Gastrocnemius medialis (tissue), 4 donors: ENCODE data around the gene ICE1. TPM values are rescaled to one million over a fixed set of nuclear protein-coding genes. Genes with fewer than 3 reads are reported as not detected.

Experiments
- ATAC-seq, 2 donors: fragments of 150-250 bp; one replicate each; pipeline ENCODE4 v1.9.1; 2016
- DNase-seq, 2 donors: peaks; one replicate each; pipeline ENCODE4 v3.0.0-alpha.2; 2019
- H3K27ac ChIP-seq, 4 donors: fragments of 200-600 bp; sonication (generic); 1 replicate in 1 of 4; 2 replicates in 3 of 4; pipeline ENCODE4 v1.5.1; 2016 to 2018; ENCODE audit warnings: mild to moderate bottlenecking in 2 of 4, moderate library complexity in 1 of 4
- H3K27me3 ChIP-seq, 3 donors: fragments of 200-600 bp; sonication (generic) in 2 of 3; 1 replicate in 1 of 3; 2 replicates in 2 of 3; pipeline versions ENCODE4 v1.5.1 to v1.6.0; 2016 to 2019; ENCODE audit warnings: mild to moderate bottlenecking in 1 of 3, moderate library complexity in 1 of 3
- H3K36me3 ChIP-seq, 2 donors: fragments of 200-600 bp; sonication (generic) in 1 of 2; one replicate each; pipeline ENCODE4 v1.5.1; 2017 to 2018
- H3K4me1 ChIP-seq, 2 donors: fragments of 200-600 bp; sonication (generic) in 1 of 2; one replicate each; pipeline ENCODE4 v1.5.1; 2016 to 2017; ENCODE audit warnings: mild to moderate bottlenecking in 2 of 2
- H3K4me3 ChIP-seq, 4 donors: fragments of 200-600 bp; sonication (generic) in 3 of 4; 1 replicate in 1 of 4; 2 replicates in 3 of 4; pipeline ENCODE4 v1.5.1; 2016 to 2019; ENCODE audit warnings: mild to moderate bottlenecking in 2 of 4
- H3K9me3 ChIP-seq, 3 donors: fragments of 200-600 bp; sonication (generic) in 2 of 3; 1 replicate in 1 of 3; 2 replicates in 2 of 3; pipeline ENCODE4 v1.5.1; 2016 to 2019
- POLR2A ChIP-seq, 2 donors: fragments of 450-650 bp; IDR thresholded peaks; one replicate each; pipeline ENCODE4 v1.6.1; 2017; ENCODE audit warnings: antibody characterized with exemption in 2 of 2, mild to moderate bottlenecking in 2 of 2, moderate library complexity in 2 of 2
- in situ Hi-C, 4 donors: fragments of 200-750 bp; cut with MboI; loops; one replicate each; pipeline versions ENCODE4 v1.15.0 to v1.8.0; 2017; ENCODE audit warnings: low sequenced_read_pairs in 4 of 4
- intact Hi-C: fragments of 100-400 bp; cut with DNase I; formaldehyde crosslinking; loops from one replicate; pipeline ENCODE4 v1.15.1; 2023; ENCODE audit warnings: low total_unique reads
- total RNA-seq, 4 donors: library from RNA; depleted of rRNA; stranded (reverse); fragments of >200 nt; gene quantifications; one replicate each; pipeline versions ENCODE4 v1.1.0 to v1.2.3, GENCODE V29; 2016
- TF ChIP-seq, protein P1 (sequence below), 5 experiments: fragments of 450-650 bp in 3 of 5; fragments of 200-600 bp in 2 of 5; sonication (generic) in 2 of 5; IDR thresholded peaks in 4 of 5; conservative IDR thresholded peaks in 1 of 5; 1 replicate in 4 of 5; 2 replicates in 1 of 5; pipeline ENCODE4 v1.5.1; 2016 to 2019; ENCODE audit warnings: antibody characterized with exemption in 5 of 5, mild to moderate bottlenecking in 3 of 5, moderate library complexity in 3 of 5

Gene ICE1
- total RNA-seq, 4 donors from 2014 or later, result 24.9 to 34.7 (median 32.7) TPM

DNA sequence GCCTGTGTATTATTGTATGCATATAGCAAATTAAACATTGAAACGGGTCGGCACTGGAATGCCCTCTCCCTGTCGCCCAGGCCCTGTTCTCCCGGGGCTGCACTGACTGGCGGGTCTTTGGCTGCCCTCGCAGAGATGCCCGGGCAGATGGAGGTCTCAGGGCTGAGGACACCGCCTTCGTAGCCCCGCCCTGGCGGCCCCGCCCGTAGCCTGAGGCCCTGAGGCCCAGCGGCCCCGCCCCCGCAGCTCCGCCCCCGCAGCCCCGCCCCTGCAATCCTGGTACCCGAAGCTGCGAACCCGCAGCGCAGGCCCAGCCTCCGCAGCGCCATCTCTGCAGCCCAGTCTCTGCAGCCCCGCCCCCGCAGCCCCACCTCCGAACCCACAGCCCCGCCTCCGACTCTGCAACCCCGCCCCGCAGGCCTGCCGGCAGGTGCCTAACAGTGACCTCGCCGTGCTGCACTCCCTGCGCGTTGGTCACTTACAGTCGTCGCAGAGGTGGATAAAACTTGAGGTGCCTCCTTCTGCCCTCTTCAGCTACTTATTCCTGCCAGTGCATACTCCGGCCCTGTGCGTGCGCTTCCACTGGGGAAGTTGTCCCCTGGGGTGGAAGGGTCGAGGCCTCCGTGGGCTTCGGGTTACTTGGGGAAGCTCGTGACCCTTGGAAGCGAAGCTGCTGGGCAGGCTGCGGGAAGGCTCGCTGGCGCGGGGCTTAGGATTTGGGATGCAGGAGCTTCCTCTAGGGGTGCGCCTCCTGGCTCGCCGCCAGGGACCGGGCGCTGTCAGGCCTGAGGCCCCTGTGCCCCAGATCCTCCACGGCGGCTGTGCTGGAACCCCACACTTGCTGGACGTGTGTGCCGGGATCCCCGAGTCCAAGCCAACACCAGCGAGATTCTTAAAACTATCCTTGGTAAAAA, 72.3 kb downstream of the ICE1 start:
- intact Hi-C loops, result loop anchor here (5.0 to 10.0 kb wide), 4 partner anchors 160 to 1140 kb away; partner anchors contain the start of genes MED10, NSUN2 and SRD5A1

DNA sequence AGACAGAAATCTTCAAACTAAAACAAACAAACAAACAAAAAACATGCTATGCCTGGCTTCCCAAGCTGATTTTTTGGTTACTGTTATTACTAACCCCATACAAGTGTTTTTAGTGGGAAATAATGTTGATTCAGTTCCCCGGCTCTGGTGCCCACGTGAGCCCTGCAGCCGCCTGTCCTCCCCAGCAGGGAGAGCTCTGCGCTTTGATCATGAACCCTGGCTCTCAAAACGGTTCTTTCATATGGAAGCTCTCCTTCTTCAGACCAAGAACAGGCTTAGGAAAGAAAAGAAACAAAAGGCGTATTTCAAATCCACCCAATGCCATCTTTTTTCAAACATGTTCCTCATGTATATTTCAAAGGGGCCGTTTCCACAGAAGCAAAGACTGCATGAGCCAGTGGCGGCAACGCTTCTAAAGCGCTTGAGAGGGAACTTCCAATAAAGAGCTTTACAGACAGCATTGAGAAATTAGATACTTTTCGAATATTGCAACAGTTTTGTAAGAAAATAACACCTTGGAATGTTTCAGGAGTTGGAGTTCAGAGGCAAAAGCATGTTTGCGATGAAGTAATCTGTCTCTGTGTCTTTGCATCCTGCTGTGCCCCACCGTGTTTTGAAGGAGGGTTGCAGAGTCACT, 74.8 kb downstream of the ICE1 start:
- H3K27me3 ChIP-seq, result no peaks in the 10 kb centered on the region
- peaks cover 4 to 6% of the 10 kb centered on the region in 2 donors for H3K4me1 ChIP-seq
- no peaks in the 10 kb centered on the region for H3K9me3 ChIP-seq
- DNase-seq (peak in 1 of 2 donors; percentile 42), ATAC-seq (peak; percentile 59 to 64)
- H3K4me3 ChIP-seq, result no peak overlapping the region
- intact Hi-C loops (loop anchor here (1.0 to 10.0 kb wide), 3 partner anchors 158 to 1138 kb away; partner anchors contain the start of genes NSUN2 and SRD5A1), in situ Hi-C loops (loop anchor here in 2 of 4 donors (25.0 kb wide), 1 partner anchor 1090 kb away; no protein-coding TSS in a partner anchor)
- no peaks in the 10 kb centered on the region for H3K36me3 ChIP-seq
- H3K27ac ChIP-seq, result no peak overlapping the region
- TF ChIP-seq, protein P1, sequence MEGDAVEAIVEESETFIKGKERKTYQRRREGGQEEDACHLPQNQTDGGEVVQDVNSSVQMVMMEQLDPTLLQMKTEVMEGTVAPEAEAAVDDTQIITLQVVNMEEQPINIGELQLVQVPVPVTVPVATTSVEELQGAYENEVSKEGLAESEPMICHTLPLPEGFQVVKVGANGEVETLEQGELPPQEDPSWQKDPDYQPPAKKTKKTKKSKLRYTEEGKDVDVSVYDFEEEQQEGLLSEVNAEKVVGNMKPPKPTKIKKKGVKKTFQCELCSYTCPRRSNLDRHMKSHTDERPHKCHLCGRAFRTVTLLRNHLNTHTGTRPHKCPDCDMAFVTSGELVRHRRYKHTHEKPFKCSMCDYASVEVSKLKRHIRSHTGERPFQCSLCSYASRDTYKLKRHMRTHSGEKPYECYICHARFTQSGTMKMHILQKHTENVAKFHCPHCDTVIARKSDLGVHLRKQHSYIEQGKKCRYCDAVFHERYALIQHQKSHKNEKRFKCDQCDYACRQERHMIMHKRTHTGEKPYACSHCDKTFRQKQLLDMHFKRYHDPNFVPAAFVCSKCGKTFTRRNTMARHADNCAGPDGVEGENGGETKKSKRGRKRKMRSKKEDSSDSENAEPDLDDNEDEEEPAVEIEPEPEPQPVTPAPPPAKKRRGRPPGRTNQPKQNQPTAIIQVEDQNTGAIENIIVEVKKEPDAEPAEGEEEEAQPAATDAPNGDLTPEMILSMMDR (IDR thresholded peaks at IDR 0.05 in 4 of 5, conservative IDR thresholded peaks at IDR 0.05 in 1 of 5), result peak; percentile 49 to 77 (median 51)
- TF ChIP-seq POLR2A (IDR thresholded peaks at IDR 0.05), result no peak

More for the DNA sequence above, 72.3 kb downstream of the ICE1 start:
- H3K36me3 ChIP-seq, result peaks cover 0 to 5% of the 10 kb centered on the region in 2 donors
- H3K9me3 ChIP-seq, result no peaks in the 10 kb centered on the region
- no peaks in the 10 kb centered on the region for H3K27me3 ChIP-seq
- peak; percentile 52 to 80 for DNase-seq
- ATAC-seq, result peak; percentile 33 to 52
- in situ Hi-C loops, result loop anchor here in 2 of 4 donors (25.0 kb wide), 1 partner anchor 1093 kb away; no protein-coding TSS in a partner anchor
- peaks cover 15 to 18% of the 10 kb centered on the region in 2 donors for H3K4me1 ChIP-seq
- TF ChIP-seq POLR2A (IDR thresholded peaks at IDR 0.05), result no peak
- TF ChIP-seq, protein P1 (IDR thresholded peaks at IDR 0.05 in 4 of 5, conservative IDR thresholded peaks at IDR 0.05 in 1 of 5), result no peak
- H3K27ac ChIP-seq, result peak overlapping the region in 3 of 4 donors; percentile 23 to 67 (median 40)
- H3K4me3 ChIP-seq, result peak overlapping the region; percentile 22 to 59 (median 38)

DNA sequence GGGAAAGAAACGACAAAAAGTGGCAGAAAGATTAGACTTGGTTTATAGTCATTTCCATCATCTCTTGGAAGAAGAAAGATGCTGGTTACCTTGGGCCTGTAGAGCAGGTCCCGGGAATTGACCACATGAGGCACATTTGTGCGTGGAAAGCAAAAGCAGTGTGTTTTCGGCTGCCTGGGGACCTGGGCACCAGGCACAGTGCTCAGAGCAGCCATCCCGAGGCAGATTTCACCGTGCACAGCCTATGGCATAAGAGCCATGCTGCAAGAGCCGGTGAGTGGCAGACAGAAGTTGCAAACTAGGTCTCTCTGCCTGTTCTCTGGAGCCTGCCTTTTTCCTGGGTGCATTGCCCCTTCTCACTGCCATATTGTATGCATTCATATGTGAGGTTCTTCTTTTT, 77.0 kb downstream of the ICE1 start:
- peaks cover 2 to 4% of the 10 kb centered on the region in 2 donors for H3K4me1 ChIP-seq
- DNase-seq, result no peak
- H3K27ac ChIP-seq, result no peak overlapping the region
- no peaks in the 10 kb centered on the region for H3K27me3 ChIP-seq
- no peaks in the 10 kb centered on the region for H3K9me3 ChIP-seq
- ATAC-seq, result no peak
- H3K4me3 ChIP-seq, result no peak overlapping the region
- H3K36me3 ChIP-seq, result no peaks in the 10 kb centered on the region
- in situ Hi-C loops, result loop anchor here in 2 of 4 donors (25.0 kb wide), 1 partner anchor 1088 kb away; no protein-coding TSS in a partner anchor
- intact Hi-C loops, result loop anchor here (10.0 kb wide), 2 partner anchors 155 to 1135 kb away; partner anchors contain the start of genes NSUN2 and SRD5A1
- TF ChIP-seq, protein P1 (IDR thresholded peaks at IDR 0.05 in 4 of 5, conservative IDR thresholded peaks at IDR 0.05 in 1 of 5), result no peak
- no peak for TF ChIP-seq POLR2A (IDR thresholded peaks at IDR 0.05)

DNA sequence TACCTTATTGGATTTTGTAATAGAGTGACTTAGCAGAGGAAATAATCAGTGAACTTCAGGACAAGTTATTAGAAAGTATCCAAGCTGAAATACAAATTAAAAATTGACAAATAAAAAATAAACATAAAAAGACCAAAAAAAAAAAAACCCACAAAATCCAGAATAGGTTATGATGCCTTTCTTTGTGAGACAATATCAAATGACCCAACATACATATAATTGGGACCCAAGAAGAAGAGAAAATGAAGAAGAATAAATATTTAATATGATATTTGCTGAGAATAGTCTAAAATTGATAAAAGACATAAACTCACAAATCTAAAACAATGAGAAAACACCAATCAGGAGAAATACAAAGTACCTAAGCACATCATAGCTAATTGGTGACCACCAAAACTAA, 81.8 kb downstream of the ICE1 start:
- Histone ChIP-seq H3K36me3 (no peaks in the 10 kb centered on the region), H3K27ac (no peak overlapping the region), H3K4me1 (no peaks in the 10 kb centered on the region), H3K27me3 (no peaks in the 10 kb centered on the region), H3K4me3 (no peak overlapping the region), H3K9me3 (no peaks in the 10 kb centered on the region)
- TF ChIP-seq, protein P1 (IDR thresholded peaks at IDR 0.05 in 4 of 5, conservative IDR thresholded peaks at IDR 0.05 in 1 of 5), result no peak
- no peak for TF ChIP-seq POLR2A (IDR thresholded peaks at IDR 0.05)
- in situ Hi-C loops, result loop anchor here in 1 of 4 donors (10.0 kb wide), 1 partner anchor 370 kb away; no protein-coding TSS in a partner anchor
- intact Hi-C loops, result no loop called here
- ATAC-seq (no peak), DNase-seq (no peak)
